Neuronal stem cell (in vitro differentiated cells): ENCODE measurements around the gene TFEC.

Source experiments
- DNase-seq: peaks from one replicate; pipeline ENCODE4 v3.0.0-alpha.2; 2013; ENCODE audit warnings: low spot score
- H2AFZ ChIP-seq: one replicate; pipeline ENCODE4 v1.6.1; 2013; ENCODE audit warnings: mild to moderate bottlenecking, low read length, inconsistent platforms
- H2AK5ac ChIP-seq: 2 replicates; pipeline ENCODE4 v1.6.1; 2013; ENCODE audit warnings: low read depth, mild to moderate bottlenecking, inconsistent platforms, low read length, moderate library complexity, mixed read lengths
- H2BK120ac ChIP-seq: 2 replicates; pipeline ENCODE4 v1.6.1; 2013; ENCODE audit warnings: low read depth, mild to moderate bottlenecking, inconsistent platforms, low read length, moderate library complexity, mixed read lengths
- H2BK12ac ChIP-seq: one replicate; pipeline ENCODE4 v1.6.1; 2013; ENCODE audit warnings: low read length, inconsistent platforms
- H2BK15ac ChIP-seq: 2 replicates; pipeline ENCODE4 v1.6.1; 2013; ENCODE audit warnings: mild to moderate bottlenecking, low read length, inconsistent platforms, mixed read lengths
- H2BK5ac ChIP-seq: one replicate; pipeline ENCODE4 v1.6.1; 2013; ENCODE audit warnings: inconsistent platforms, mild to moderate bottlenecking, low read length, moderate library complexity
- H3K14ac ChIP-seq: one replicate; pipeline ENCODE4 v1.6.1; 2013; ENCODE audit warnings: low read length, inconsistent platforms
- H3K18ac ChIP-seq: 2 replicates; pipeline ENCODE4 v1.6.1; 2013; ENCODE audit warnings: low read length, inconsistent platforms
- H3K23ac ChIP-seq: 2 replicates; pipeline ENCODE4 v1.6.1; 2013; ENCODE audit warnings: low read depth, mild to moderate bottlenecking, mixed read lengths, low read length, inconsistent platforms; ENCODE audit not compliant: poor library complexity
- H3K27ac ChIP-seq: replicated peaks from 3 replicates; pipeline ENCODE4 v1.5.1; 2013; ENCODE audit warnings: low read length, inconsistent platforms
- H3K27me3 ChIP-seq, 3 experiments: 2 replicates each; pipeline ENCODE4 v1.6.1; 2013; ENCODE audit warnings: low read length in 3 of 3, mild to moderate bottlenecking in 2 of 3, inconsistent platforms in 1 of 3, low read depth in 1 of 3, mixed read lengths in 1 of 3, moderate library complexity in 1 of 3; ENCODE audit not compliant: control insufficient read depth in 3 of 3, insufficient read depth in 3 of 3
- H3K36me3 ChIP-seq, 2 donors: replicated peaks in 1 of 2; 2 replicates each; pipeline ENCODE4 v1.6.1; 2013; ENCODE audit warnings: low read length in 2 of 2; ENCODE audit not compliant: control insufficient read depth in 2 of 2, insufficient read depth in 2 of 2
- H3K4ac ChIP-seq: 2 replicates; pipeline ENCODE4 v1.6.1; 2013; ENCODE audit warnings: inconsistent platforms, mild to moderate bottlenecking, low read length, moderate library complexity
- H3K4me1 ChIP-seq, 2 donors: 1 replicate in 1 of 2; 2 replicates in 1 of 2; pipeline ENCODE4 v1.6.1; 2013; ENCODE audit warnings: low read length in 2 of 2, low read depth in 1 of 2; ENCODE audit not compliant: control insufficient read depth in 2 of 2, insufficient read depth in 1 of 2
- H3K4me2 ChIP-seq: one replicate; pipeline ENCODE4 v1.6.1; 2013; ENCODE audit warnings: mild to moderate bottlenecking, low read length, inconsistent platforms; ENCODE audit not compliant: insufficient read depth, poor library complexity, severe bottlenecking
- H3K4me3 ChIP-seq, 2 donors: 2 replicates each; pipeline ENCODE4 v1.5.1; 2013; ENCODE audit warnings: low read length in 2 of 2, mild to moderate bottlenecking in 2 of 2, inconsistent platforms in 1 of 2, moderate library complexity in 1 of 2
- H3K79me1 ChIP-seq: one replicate; pipeline ENCODE4 v1.6.1; 2013; ENCODE audit warnings: low read depth, mild to moderate bottlenecking, inconsistent platforms, low read length, moderate library complexity
- H3K9ac ChIP-seq: one replicate; pipeline ENCODE4 v1.6.1; 2013; ENCODE audit warnings: mild to moderate bottlenecking, low read depth, low read length, inconsistent platforms; ENCODE audit not compliant: poor library complexity
- H3K9me3 ChIP-seq, 2 donors: replicated peaks in 1 of 2; 2 replicates each; pipeline versions ENCODE3 to v1.6.1; 2013; ENCODE audit warnings: low read length in 2 of 2, mild to moderate bottlenecking in 2 of 2, inconsistent platforms in 1 of 2, low read depth in 1 of 2, mixed read lengths in 1 of 2, moderate library complexity in 1 of 2; ENCODE audit not compliant: control insufficient read depth in 2 of 2, insufficient read depth in 1 of 2
- H4K8ac ChIP-seq: one replicate; pipeline ENCODE4 v1.6.1; 2013; ENCODE audit warnings: low read depth, mild to moderate bottlenecking, inconsistent platforms, low read length, moderate library complexity
- H4K91ac ChIP-seq: one replicate; pipeline ENCODE4 v1.6.1; 2013; ENCODE audit warnings: low read length, low read depth, mild to moderate bottlenecking, inconsistent platforms; ENCODE audit not compliant: poor library complexity
- WGBS, 2 donors: extraction: QIAGEN DNeasy Blood & Tissue Kit; methylation state at CpG; one replicate each; pipeline ENCODE4 v1.1.7; 2013; ENCODE audit warnings: missing lambda C conversion rate in 2 of 2, mixed read lengths in 1 of 2; ENCODE audit not compliant: insufficient read length in 2 of 2, insufficient replicate concordance in 1 of 2; ENCODE audit errors: extremely low coverage in 2 of 2; 5-methylcytosine and 5-hydroxymethylcytosine counted together

TFEC gene

DNA sequence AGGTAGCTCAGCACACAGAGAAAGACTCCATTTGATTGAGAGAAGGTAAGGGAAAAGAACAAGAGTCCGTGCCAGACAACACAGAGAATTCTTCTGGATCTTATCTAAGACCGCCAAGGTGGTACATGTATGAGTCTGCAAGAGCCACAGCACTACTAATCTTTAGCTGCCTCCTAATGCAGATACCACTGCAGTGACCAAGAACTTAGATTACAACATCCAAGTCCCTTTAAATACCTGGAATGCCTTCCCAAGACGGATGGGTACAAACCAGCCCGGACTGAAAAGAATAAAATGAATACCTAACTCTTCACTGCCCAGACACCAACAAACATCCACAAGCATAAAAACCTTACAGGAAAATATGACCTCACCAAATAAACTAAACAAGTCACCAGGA, 33.3 kb downstream of the TFEC start:
- no peak overlapping the region for H3K23ac ChIP-seq
- H2BK5ac ChIP-seq: no peak overlapping the region
- H3K79me1 ChIP-seq: no peaks in the 10 kb centered on the region
- no CpG with 5 or more reads among the region's 4 CpGs for WGBS, 2 donors
- no peak overlapping the region for H2BK12ac ChIP-seq
- no peak overlapping the region for H4K8ac ChIP-seq
- no peaks in the 10 kb centered on the region for H3K36me3 ChIP-seq
- H3K14ac ChIP-seq: no peak overlapping the region
- H3K27ac ChIP-seq: no peak overlapping the region
- H4K91ac ChIP-seq: no peak overlapping the region
- DNase-seq: no peak
- no peak overlapping the region for H3K4ac ChIP-seq
- no peak overlapping the region for H2AK5ac ChIP-seq
- no peak overlapping the region for H2AFZ ChIP-seq
- no peak overlapping the region for H2BK120ac ChIP-seq
- H3K9me3 ChIP-seq: no peaks in the 10 kb centered on the region
- H3K4me3 ChIP-seq: no peak overlapping the region
- no peaks in the 10 kb centered on the region for H3K27me3 ChIP-seq
- H3K18ac ChIP-seq: no peak overlapping the region
- H3K4me2 ChIP-seq: no peak overlapping the region
- H2BK15ac ChIP-seq: no peak overlapping the region
- H3K4me1 ChIP-seq: no peaks in the 10 kb centered on the region
- no peak overlapping the region for H3K9ac ChIP-seq

- no peak overlapping the region for H3K27ac ChIP-seq
- H2BK5ac ChIP-seq: no peak overlapping the region
- WGBS, 2 donors: no CpG with 5 or more reads among the region's 6 CpGs
- no peaks in the 10 kb centered on the region for H3K9me3 ChIP-seq
- no peak overlapping the region for H2AK5ac ChIP-seq
- no peak overlapping the region for H2BK120ac ChIP-seq
- H3K4me3 ChIP-seq: no peak overlapping the region
- H3K4me1 ChIP-seq: no peaks in the 10 kb centered on the region
- H3K27me3 ChIP-seq: no peaks in the 10 kb centered on the region
- no peak overlapping the region for H4K8ac ChIP-seq
- no peak overlapping the region for H2AFZ ChIP-seq
- no peak overlapping the region for H3K18ac ChIP-seq
- no peak overlapping the region for H2BK12ac ChIP-seq
- H2BK15ac ChIP-seq: no peak overlapping the region
- H3K4me2 ChIP-seq: no peak overlapping the region
- no peak for DNase-seq
- H3K23ac ChIP-seq: no peak overlapping the region
- H3K36me3 ChIP-seq: no peaks in the 10 kb centered on the region
- H3K14ac ChIP-seq: no peak overlapping the region
- H4K91ac ChIP-seq: no peak overlapping the region
- no peak overlapping the region for H3K4ac ChIP-seq
- H3K9ac ChIP-seq: no peak overlapping the region
- H3K79me1 ChIP-seq: no peaks in the 10 kb centered on the region
Measured at GRCh38 chr7:115995701-115996100, 34.9 kb downstream of the TFEC start.

- Histone ChIP-seq H3K9me3 (no peaks in the 10 kb centered on the region), H3K27ac (no peak overlapping the region), H2BK12ac (no peak overlapping the region), H3K79me1 (no peaks in the 10 kb centered on the region), H3K36me3 (no peaks in the 10 kb centered on the region), H3K4ac (no peak overlapping the region), H4K8ac (no peak overlapping the region), H2BK5ac (no peak overlapping the region), H3K27me3 (no peaks in the 10 kb centered on the region), H3K4me3 (no peak overlapping the region), H3K9ac (no peak overlapping the region), H3K4me1 (no peaks in the 10 kb centered on the region), H3K23ac (no peak overlapping the region), H4K91ac (no peak overlapping the region), H3K14ac (no peak overlapping the region), H2BK15ac (no peak overlapping the region), H3K4me2 (no peak overlapping the region), H2AFZ (no peak overlapping the region), H3K18ac (no peak overlapping the region), H2AK5ac (no peak overlapping the region), H2BK120ac (no peak overlapping the region)
- DNase-seq: no peak
Measured at GRCh38 chr7:115988401-115988800, 42.2 kb downstream of the TFEC start.

- no peak overlapping the region for H3K14ac ChIP-seq
- no peak overlapping the region for H3K27ac ChIP-seq
Measured at GRCh38 chr7:115987486-115987885, 43.1 kb downstream of the TFEC start.

More at GRCh38 chr7:115987486-115987885, 43.1 kb downstream of the TFEC start:
- no peak overlapping the region for H2BK120ac ChIP-seq
- no peak overlapping the region for H3K4me3 ChIP-seq
- H4K8ac ChIP-seq: no peak overlapping the region
- no peak overlapping the region for H2BK12ac ChIP-seq
- no peak for DNase-seq
- no peak overlapping the region for H3K4ac ChIP-seq
- H2AK5ac ChIP-seq: no peak overlapping the region
- H2BK5ac ChIP-seq: no peak overlapping the region
- H3K23ac ChIP-seq: no peak overlapping the region
- H3K9ac ChIP-seq: no peak overlapping the region
- no peak overlapping the region for H2BK15ac ChIP-seq
- no peaks in the 10 kb centered on the region for H3K9me3 ChIP-seq
- no peaks in the 10 kb centered on the region for H3K79me1 ChIP-seq
- no peaks in the 10 kb centered on the region for H3K4me1 ChIP-seq
- no peak overlapping the region for H3K18ac ChIP-seq
- no peak overlapping the region for H2AFZ ChIP-seq
- H3K4me2 ChIP-seq: no peak overlapping the region
- no peaks in the 10 kb centered on the region for H3K27me3 ChIP-seq
- no peaks in the 10 kb centered on the region for H3K36me3 ChIP-seq
- no peak overlapping the region for H4K91ac ChIP-seq
